T47D (cell line): ENCODE data around the gene B3GNT8.
"Not testable (repeated sequence)": the region's sequence is repeated elsewhere in the genome, so short reads cannot be mapped to it uniquely, and the experiment has no call there.

ENCODE experiments used
- DNase-seq, 2 experiments: peaks; one replicate each; pipeline versions ENCODE4 v3.0.0 to v3.0.0-alpha.2; 2011 to 2012; ENCODE audit warnings: low read depth in 1 of 2, low spot score in 1 of 2
- JUND ChIP-seq: IDR thresholded peaks from 2 replicates; pipeline ENCODE4 v1.6.1; 2012; ENCODE audit warnings: low read depth
- in situ Hi-C: cut with HindIII; loops from 2 replicates; pipeline ENCODE4 v1.10.0; 2016; ENCODE audit warnings: low sequenced_read_pairs, low pct_unique_long_range_greater_than_20kb

Gene B3GNT8

DNA sequence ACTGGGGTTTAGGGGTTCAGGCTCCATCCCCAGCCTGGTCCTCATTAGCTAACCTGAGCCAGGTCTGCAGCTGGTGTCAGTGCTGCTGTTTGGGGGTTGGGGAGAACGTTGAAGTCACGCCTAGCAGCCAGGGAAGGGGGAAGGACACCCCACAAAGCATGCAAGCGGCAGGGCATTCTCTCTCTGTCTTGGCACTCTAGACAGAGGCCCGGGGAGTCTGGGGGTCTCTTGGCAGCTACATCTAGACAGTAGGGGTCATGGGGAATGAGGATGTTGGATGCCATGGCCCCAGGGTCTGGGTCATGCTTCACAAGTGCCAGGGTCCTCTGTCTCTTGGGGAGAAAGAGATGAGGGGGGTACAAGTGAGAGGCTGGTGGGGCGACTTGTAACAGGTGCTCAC is 18.4 kb upstream of the B3GNT8 start:
- DNase-seq: no peak
- no peak for TF ChIP-seq JUND
- in situ Hi-C loops: no loop called here

DNA sequence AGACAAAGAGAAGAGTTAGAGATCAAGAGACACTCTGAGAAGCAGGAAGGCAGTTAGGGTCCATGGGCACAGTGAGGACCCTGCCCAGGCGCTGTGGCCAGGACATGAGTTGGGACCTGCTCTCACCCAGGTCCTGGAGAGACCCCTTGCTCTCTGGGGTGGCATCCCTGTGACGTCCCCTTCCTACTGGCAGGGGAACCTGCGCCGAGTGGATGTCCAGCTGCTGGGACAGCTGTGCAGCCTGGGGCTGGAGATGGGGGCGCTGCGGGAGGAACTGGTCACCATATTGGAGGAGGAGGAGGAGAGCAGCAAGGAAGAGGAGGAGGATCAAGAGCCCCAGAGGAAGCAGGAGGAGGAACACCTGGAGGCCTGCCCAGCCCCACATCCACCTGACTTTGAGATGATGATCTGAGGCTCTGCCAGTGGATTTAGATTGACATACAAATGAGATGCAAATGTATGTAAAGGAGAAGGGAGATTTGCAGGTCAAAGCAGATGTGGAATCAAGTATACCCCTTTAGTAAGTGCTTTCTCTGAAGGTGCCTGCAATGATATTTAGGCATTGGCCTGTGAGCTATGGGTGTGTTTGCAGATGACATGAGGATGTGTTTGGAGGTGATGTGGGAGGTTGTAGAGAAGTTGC is 16.8 kb upstream of the B3GNT8 start:
- DNase-seq: no peak
- in situ Hi-C loops: no loop called here
- TF ChIP-seq JUND: no peak

DNA sequence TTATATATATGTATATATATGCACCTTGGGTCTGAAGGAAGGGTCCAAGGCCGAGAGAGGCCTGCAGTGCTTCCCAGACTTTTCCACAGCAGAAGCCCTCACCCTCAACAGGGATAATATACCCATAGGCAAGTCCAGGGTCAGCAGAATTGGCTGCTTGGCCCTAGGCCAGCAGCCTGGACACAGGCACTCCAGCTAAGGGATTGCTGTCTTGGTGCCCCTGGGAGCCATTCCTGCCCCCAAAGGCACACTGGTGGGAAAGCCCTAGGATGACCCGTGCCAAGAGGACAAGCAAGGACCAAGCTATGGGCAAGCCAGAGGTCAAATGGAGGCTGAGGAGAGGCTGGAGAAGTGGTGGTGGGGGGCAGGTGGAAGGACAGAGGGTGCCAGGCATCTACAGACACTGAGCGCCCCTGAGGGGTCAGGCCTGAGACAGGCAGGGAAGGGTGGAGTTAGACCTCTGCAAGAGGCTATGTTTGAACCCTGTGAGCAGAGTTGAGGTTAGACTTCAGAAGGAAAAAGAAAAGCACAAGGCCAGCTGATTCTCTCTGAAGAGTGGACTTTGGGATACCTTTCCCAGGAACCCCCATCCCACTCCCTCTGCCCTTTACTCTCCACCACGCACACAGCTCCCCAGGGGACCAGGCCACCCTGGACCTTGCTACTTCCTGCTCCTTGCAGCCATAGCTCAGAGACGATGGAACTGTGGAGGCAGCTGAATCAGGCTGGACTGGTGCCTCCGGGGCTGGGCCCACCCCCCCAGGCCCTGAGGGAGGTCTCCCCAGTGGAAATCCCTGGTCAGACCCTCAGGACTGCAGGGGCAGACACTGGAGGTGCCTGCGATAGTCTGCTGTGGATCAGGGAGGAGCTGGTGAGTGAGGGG is 15.5 kb upstream of the B3GNT8 start, which contains the start of gene ERICH4:
Gene ERICH4, plus strand, starts transcription at position 684 of the 883 bp plus-strand sequence. Its CDS starts 14 bp downstream, at position 698.
- no peak for DNase-seq
- no peak for TF ChIP-seq JUND
- in situ Hi-C loops: no loop called here

DNA sequence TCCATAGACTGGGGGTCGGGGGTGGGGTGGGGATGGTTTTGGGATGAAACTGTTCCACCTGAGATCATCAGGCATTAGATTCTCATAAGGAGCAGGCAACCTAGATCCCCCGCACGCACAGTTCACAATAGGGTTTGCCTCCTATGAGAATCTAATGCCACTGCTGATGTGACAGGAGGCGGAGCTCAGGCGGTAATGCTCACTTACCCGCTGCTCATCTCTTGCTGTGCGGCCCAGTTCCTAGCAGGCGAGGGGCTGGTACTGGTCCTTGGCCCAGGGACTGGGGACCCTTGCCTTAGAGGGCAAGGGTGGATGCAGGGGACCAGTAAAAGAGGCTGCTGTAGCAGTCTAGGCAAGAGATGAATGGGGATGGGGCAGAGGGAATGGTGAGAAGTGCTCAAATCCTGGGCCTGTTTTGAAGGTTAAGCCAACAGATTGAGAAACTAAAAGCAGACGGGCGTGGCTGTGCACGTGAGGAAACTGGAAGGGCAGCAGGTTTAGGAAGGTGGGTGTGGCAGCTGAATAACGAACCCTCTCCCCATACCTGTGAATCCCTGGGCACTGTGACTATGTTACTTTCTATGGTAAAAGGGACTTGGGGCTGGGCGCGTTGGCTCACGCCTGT is 14.3 kb upstream of the B3GNT8 start:
- no peak for DNase-seq
- in situ Hi-C loops: no loop called here
- no peak for TF ChIP-seq JUND

DNA sequence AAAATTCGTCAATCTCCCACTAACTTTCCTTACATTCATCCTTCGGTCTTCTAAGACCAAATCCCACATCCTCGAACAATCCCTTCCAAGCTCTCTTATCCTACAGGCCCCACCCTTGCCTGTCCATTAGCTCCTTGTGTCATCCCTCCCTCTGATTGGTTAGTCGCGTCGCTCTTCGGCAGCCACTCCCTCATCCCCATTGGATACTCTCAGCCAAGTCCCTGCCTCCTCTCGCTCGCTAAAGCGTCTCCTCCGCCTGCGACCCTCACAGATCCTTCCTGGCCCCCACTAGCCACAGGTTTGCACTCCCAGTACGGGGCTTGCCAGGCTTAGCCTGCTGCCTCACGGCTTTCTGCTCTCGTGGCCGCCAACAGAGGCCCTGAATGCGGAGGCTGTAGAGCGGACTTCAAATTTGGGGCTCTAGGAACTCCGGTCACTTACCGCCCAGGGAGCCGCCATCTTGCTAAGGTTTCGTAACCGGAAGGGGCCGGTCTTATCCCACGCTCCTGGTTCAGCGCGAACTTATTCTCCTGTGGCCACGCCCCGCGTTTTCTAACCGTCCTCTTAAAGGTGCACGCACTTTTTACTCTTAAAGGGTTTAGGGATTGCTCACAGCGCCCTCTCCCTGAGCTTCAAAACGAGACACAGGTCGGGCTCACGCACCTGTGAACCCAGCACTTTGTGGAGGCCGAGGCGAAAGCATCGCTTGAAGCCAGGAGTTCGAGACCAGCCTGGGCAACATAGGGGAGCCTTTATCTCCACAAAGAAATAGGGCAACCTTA is 12.5 kb upstream of the B3GNT8 start, which contains the start of gene DMAC2:
Gene DMAC2, minus strand, starts transcription at position 472 of the 782 bp plus-strand sequence. Its CDS starts 13 bp downstream, at position 459.
- peak; percentile 94 to 98 for DNase-seq
- in situ Hi-C loops: no loop called here

DNA sequence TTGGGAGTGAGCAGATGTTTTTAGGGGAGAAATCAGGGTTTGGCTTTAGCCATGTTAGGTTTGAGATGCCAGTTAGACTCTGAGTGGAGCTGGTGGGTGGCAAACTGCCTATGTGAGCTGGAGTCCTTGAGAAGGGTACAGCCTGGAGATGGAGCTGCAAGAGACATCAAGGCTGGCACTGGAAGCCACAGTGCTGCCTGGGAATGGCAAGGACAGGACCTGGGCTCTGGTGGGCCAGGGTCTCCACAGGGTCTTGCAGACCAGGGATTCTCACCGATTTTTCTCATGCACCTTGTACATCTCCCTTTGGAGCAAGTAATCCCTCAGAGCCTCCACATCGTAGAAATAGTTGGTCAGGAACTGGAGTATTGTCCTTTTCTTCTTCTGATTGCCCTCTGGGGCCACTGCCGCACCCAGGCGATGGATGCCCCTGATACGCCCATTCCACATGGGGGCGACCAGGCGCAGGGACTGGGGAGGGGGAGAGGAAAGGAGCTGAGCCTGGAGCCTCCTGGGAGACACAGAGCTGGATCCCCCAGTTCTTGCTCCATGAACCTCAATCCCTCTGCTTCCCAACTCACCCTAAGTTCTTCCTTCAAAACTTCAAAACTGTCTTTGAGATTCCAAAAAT is 10.9 kb upstream of the B3GNT8 start:
- TF ChIP-seq JUND: no peak
- in situ Hi-C loops: no loop called here
- DNase-seq: no peak

More for the DNA sequence above, 12.5 kb upstream of the B3GNT8 start, which contains the start of gene DMAC2:
- no peak for TF ChIP-seq JUND

DNA sequence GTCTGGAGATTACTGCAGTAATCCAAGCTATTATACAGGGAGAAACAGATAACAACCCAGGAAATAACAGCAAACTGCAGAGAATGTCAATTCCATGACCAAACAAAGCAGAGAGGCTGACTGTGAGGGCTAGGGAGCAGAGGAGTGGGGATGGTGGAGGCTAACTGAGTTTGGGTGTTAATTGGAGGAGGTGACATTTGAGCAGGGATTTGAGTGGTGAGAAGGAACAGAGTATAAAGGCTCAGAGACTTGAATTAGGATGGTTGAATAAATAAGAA is 9.4 kb upstream of the B3GNT8 start:
- in situ Hi-C loops: no loop called here
- no peak for TF ChIP-seq JUND
- DNase-seq: no peak

DNA sequence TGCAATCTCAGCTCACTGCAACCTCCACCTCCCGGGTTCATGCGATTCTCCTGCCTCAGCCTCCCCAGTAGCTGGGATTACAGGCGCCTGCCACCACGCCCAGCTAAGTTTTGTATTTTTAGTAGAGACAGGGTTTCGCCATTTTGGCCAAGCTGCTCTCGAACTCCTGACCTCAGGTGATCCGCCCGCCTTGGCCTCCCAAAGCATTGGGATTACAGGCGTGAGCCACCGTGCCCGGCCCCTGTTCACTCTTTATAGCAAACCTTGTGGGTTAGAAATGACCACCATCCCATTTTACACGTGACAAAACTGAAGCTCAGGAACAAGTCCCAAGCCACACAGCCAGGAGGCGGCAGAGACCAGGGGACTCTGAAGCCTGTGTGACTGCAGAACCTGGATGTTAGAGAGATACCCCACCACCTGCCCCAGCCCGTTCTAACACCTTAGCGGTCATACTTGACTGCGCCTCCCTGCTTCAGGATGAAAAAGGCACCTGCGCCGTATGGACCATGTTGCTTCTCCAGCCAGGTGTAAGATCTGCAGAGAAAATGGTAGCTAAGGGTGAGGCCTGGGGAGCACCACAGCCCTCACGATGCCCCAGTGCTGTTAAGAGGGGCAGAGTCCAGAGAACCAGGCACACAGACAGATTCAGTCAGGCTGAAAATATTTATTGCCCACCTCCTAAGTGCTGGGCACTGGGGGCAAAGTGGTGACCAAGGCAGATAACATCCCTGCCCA is 8.9 kb upstream of the B3GNT8 start:
- DNase-seq: no peak
- in situ Hi-C loops: no loop called here
- TF ChIP-seq JUND: no peak

DNA sequence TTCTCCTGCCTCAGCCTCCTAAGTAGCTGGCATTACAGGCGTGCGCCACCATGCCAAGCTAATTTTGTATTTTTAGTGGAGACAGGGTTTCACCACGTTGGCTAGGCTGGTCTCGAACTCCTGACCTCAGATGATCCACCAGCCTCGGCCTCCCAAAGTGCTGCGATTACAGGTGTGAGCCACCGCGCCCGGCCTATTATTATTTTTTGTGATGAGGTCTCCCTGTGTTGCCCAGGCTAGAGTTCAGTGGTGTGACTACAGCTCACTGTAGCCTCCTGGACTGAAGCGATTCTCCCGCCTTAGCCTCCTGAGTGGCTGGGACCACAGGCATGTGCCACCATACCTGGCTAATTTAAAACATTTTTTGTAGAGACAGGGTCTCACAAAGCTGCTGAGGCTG is 8.2 kb upstream of the B3GNT8 start:
- in situ Hi-C loops, DNase-seq: not testable (repeated sequence)

DNA sequence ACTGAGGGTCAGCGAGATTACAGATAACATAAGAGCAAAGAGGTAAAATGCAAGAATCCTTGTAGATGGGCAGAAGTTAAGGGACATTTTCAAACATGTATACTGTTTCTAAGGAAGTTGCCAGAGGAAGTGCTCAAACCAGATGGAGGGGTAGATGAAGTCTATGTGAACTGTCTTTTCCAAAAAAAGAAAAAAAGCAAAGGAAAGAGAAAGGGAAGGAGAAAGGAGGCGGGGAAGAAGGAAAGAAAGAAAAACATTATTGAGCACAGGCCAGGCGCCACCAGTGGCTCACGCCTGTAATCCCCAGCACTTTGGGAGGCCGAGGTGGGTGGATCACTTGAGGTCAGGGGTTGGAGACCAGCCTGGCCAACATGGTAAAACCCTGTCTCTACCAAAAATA is 7.3 kb upstream of the B3GNT8 start:
- in situ Hi-C loops: no loop called here
- DNase-seq: no peak
- no peak for TF ChIP-seq JUND

DNA sequence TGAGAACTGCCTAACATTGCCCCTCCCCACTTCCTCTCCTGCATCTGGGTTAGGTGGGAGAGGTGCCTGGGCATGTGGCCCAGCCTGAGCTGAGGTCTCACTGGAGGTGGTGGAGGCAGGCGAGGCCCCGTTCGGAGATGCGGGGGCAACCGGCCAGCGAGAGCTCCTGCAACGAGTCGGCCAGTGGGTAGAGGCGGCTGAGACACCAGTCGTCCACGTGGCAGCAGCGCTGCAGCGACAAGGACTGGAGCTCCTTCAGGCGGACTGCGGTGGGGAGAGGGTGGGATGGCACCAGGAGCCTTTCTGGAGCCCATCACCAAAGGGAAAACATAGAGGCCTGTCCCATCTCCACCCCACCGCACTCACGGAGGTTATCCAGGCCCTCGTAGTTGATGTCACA is 6.0 kb upstream of the B3GNT8 start:
- DNase-seq: no peak
- TF ChIP-seq JUND: no peak
- in situ Hi-C loops: no loop called here
